Lower lobe of right lung (tissue), 2 donors: ENCODE data around the gene PNLIPRP1. TPM values are rescaled to one million over a fixed set of nuclear protein-coding genes. Genes with fewer than 3 reads are reported as not detected.

Experiments used
- ATAC-seq, 2 donors: fragments of 200-7000 bp; cut with Tn5 transposase; one replicate each; pipeline ENCODE4 v1.9.1; 2020 to 2022; ENCODE audit warnings: mild to moderate bottlenecking in 2 of 2, moderate library complexity in 2 of 2
- DNase-seq: peaks from one replicate; pipeline ENCODE4 v3.0.0-alpha.2; 2020
- H3K27ac ChIP-seq: fragments of 200-600 bp; one replicate; pipeline ENCODE4 v1.8.0; 2022
- H3K27me3 ChIP-seq: fragments of 200-600 bp; one replicate; pipeline ENCODE4 v1.8.0; 2022; ENCODE audit warnings: low read depth
- H3K36me3 ChIP-seq: fragments of 200-600 bp; one replicate; pipeline ENCODE4 v1.8.0; 2022; ENCODE audit warnings: mild to moderate bottlenecking
- H3K4me1 ChIP-seq: fragments of 200-600 bp; one replicate; pipeline ENCODE4 v1.8.0; 2022
- H3K4me3 ChIP-seq: fragments of 200-600 bp; one replicate; pipeline ENCODE4 v1.8.0; 2022; ENCODE audit warnings: mild to moderate bottlenecking
- H3K9me3 ChIP-seq: fragments of 200-600 bp; one replicate; pipeline ENCODE4 v1.8.0; 2022
- CTCF ChIP-seq: fragments of 200-600 bp; IDR thresholded peaks from one replicate; pipeline ENCODE4 v1.8.0; 2022; ENCODE audit warnings: antibody characterized with exemption, mild to moderate bottlenecking
- intact Hi-C: fragments of 100-400 bp; cut with DNase I; formaldehyde crosslinking; loops from one replicate; pipeline ENCODE4 v1.11.0; 2022
- long read RNA-seq: library from polyadenylated mRNA; unstranded; transcript quantifications from one replicate; pipeline ENCODE4 v2.0.0, GENCODE V29; 2021
- total RNA-seq: library from RNA; stranded (reverse); fragmentation: NEBNext Ultra II Directional; extraction: Animal tissue kit (Norgen Biotek cat#: 25700); gene quantifications from one replicate; pipeline ENCODE4 v1.2.1, GENCODE V29; 2021
- donor health status: DM: no; HTN: yes; CAD: no; lungs with severe emphysema.

The PNLIPRP1 gene
- not detected for total RNA-seq
- long read RNA-seq, result 0 reads

DNA sequence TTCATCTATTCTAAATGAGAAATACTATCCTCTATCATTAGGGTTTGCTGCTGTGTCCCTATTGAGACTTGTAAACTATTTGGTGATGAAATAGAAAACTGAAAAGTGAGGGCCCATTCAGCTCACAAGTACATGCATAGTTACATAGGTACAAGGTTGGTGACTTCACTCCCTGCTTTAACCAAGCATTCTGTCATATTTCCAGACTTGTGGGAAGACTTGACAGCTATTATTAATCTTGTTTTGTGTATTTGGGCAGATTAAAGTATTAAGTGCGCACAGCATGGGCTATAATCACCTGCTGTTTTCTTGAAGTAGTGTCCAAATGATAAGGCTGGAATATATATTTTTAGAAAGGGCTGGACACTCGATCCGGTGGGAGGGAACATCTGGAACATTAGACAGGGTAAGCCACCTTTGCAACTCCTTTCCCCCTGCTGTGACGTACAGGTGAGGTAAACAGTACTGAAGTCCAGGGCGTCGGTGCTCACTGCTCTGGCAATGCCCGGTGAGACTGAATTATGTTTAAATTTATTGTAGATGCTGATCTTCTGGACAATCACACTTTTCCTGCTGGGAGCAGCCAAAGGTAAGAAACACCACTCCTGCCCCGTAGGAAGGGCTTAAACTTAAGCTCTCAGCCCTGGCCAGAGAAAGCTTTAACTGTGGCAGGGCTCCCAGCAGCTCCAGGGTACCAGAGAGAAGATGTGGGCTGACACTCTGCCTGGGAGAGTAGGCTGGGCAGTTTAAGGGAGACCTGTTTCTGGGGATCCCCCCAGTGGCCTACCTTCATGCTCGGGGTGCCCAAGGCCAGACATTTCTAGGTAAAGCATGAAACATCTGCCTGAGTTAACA lies at the start of gene PNLIPRP1:
TSS of gene PNLIPRP1 (plus strand) at position 370 of the 855 bp plus-strand sequence. CDS start at position 541, 171 bp downstream.
- Histone ChIP-seq H3K9me3 (no peaks in the 10 kb centered on the region), H3K4me3 (no peak within 1 kb of the TSS), H3K27me3 (no peaks in the 10 kb centered on the region), H3K27ac (no peak within 1 kb of the TSS), H3K4me1 (no peaks in the 10 kb centered on the region), H3K36me3 (no peaks in the 10 kb centered on the region)
- DNase-seq (no peak), ATAC-seq (peak; percentile 27 to 60)
- intact Hi-C loops, result no loop called here
- no peak for TF ChIP-seq CTCF

GRCh38 chr10:116542007-116542677 lies 48.6 kb upstream of the PNLIPRP1 start:
- no peaks in the 10 kb centered on the region for H3K9me3 ChIP-seq

GRCh38 chr10:116545122-116545521 lies 45.6 kb upstream of the PNLIPRP1 start:
- no peak for ATAC-seq
- no peak for TF ChIP-seq CTCF
- Histone ChIP-seq H3K27me3 (no peaks in the 10 kb centered on the region), H3K4me3 (no peak overlapping the region), H3K36me3 (no peaks in the 10 kb centered on the region), H3K4me1 (no peaks in the 10 kb centered on the region), H3K9me3 (no peaks in the 10 kb centered on the region), H3K27ac (no peak overlapping the region)
- no peak for DNase-seq
- intact Hi-C loops, result no loop called here

More at GRCh38 chr10:116542007-116542677, 48.6 kb upstream of the PNLIPRP1 start:
- no peaks in the 10 kb centered on the region for H3K36me3 ChIP-seq
- no peak for TF ChIP-seq CTCF
- H3K4me3 ChIP-seq, result no peak overlapping the region
- H3K27ac ChIP-seq, result no peak overlapping the region
- H3K27me3 ChIP-seq, result no peaks in the 10 kb centered on the region
- intact Hi-C loops, result no loop called here
- no peak for ATAC-seq
- H3K4me1 ChIP-seq, result no peaks in the 10 kb centered on the region
- no peak for DNase-seq

DNA sequence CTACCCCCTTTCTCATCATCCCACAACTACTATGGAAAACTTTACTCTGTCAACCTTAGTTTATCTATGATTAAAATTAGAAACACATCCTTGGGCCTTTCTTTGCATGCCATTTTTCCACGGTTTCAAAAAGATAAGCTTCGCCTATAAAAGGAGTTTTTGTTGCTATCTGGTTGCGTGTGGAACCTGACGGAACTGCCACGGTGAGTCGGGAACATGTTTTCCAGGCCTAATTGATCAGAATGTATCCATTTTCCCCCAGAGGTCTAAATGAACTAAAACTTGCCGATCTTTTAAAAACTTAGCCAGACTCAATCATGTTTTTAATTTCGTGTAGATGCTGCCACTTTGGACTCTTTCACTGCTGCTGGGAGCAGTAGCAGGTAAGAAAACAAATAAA lies 45.0 kb upstream of the PNLIPRP1 start, which contains the start of gene PNLIP:
TSS of gene PNLIP (plus strand) at position 176 of the 400 bp plus-strand sequence. CDS start at position 338, 162 bp downstream.
- Histone ChIP-seq H3K27ac (no peak within 1 kb of the TSS), H3K4me3 (no peak within 1 kb of the TSS), H3K9me3 (no peaks in the 10 kb centered on the region), H3K27me3 (no peaks in the 10 kb centered on the region), H3K4me1 (no peaks in the 10 kb centered on the region), H3K36me3 (no peaks in the 10 kb centered on the region)
- no peak for TF ChIP-seq CTCF
- ATAC-seq, result no peak
- intact Hi-C loops, result no loop called here
- no peak for DNase-seq

DNA sequence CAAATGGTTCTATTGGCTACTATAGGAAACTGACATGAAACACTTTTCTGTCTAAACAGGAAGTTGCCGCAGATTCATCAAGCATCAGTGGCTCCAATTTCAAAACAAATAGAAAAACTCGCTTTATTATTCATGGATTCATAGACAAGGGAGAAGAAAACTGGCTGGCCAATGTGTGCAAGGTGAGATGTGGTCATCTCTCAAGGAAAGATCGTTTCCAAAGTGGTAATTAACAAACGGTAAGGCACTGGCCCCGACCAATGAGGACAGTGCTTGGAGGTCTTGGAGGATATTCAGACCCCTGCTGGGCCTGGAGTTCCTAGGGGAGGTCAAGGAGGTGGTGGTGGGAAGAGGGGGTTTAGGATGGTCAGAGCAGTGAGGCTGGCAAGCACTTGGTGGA lies 42.5 kb upstream of the PNLIPRP1 start:
- H3K4me3 ChIP-seq, result no peak overlapping the region
- no peaks in the 10 kb centered on the region for H3K4me1 ChIP-seq
- no peak overlapping the region for H3K27ac ChIP-seq
- TF ChIP-seq CTCF, result no peak
- no peaks in the 10 kb centered on the region for H3K36me3 ChIP-seq
- DNase-seq, result no peak
- intact Hi-C loops, result no loop called here
- ATAC-seq, result no peak
- no peaks in the 10 kb centered on the region for H3K27me3 ChIP-seq
- no peaks in the 10 kb centered on the region for H3K9me3 ChIP-seq
